Astrocyte of the cerebellum (primary cell): ENCODE results near the gene PELI1.
A peak's percentile ranks its signal among the peaks of the same experiment; 100 is the strongest.

Experiments
- DNase-seq: peaks from one replicate; pipeline ENCODE4 v3.0.0-alpha.2; 2011; ENCODE audit warnings: low read depth
- H3K4me3 ChIP-seq: 2 replicates; pipeline ENCODE4 v1.5.1; 2011; ENCODE audit warnings: mild to moderate bottlenecking, low read depth, low read length, moderate library complexity
- CTCF ChIP-seq: IDR thresholded peaks from 2 replicates; pipeline ENCODE4 v1.5.1; 2012; ENCODE audit warnings: low read length, low read depth, moderate library complexity, mild to moderate bottlenecking; ENCODE audit errors: missing control alignments
- in situ Hi-C: cut with HindIII; loops from 2 replicates; pipeline ENCODE4 v1.10.0; 2017; ENCODE audit warnings: low sequenced_read_pairs

The PELI1 gene

DNA sequence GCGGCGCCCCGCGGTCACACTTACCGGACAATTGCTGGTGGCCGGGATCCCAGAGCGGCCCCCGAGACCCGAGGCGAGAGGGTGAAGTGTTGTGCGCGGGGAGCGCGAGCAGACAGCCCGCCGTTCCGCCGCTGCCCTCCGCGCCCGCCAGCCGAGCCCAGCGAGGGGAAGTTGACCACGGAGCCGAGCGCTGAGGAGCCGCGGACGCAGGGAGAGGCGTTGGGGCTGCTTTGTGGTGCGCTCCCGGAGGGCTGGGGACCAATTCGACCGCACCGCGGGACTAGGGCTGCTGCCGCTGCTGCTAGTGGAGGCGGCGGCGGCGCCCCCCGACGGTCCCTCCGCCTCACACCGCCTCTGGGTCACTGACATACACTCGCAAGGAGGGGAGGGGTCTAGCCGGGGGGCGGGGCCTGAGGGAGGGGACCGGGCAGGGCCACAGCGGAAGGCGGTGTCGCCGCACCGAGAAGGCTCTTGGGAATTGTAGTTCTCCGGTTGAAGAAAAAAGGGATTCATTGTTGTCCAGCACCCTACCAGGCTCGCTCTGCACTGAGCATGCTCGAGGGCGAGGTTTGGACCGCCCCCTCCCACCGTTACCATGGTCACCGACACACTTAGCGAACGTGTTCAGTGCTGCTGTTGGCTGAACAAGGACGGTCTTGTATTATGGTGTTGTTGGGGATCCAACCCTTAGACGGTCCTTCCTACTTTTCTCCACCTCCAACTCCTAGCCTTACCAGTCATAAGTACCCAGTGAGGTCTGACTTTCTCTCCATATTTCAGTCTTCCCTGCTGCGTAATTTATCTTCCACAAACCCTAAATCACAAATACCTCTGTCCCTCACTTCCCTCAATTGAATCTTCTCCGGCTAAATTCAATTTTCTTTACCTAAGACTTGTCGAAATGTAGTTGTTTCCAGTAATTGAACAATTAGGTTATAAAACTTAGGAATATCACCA lies at the start of gene PELI1:
Gene PELI1, minus strand, starts transcription at position 364 of the 957 bp plus-strand sequence. CDS start 36,110 bp downstream, outside the sequence.
- H3K4me3 ChIP-seq, result peak within 1 kb of the TSS; percentile 71
- TF ChIP-seq CTCF, result peak; percentile 12
- in situ Hi-C loops, result no loop called here
- peak; percentile 94 for DNase-seq

GRCh38 chr2:64193491-64193890 lies 49.3 kb upstream of the PELI1 start:
- DNase-seq, result no peak
- in situ Hi-C loops, result no loop called here
- H3K4me3 ChIP-seq, result no peak overlapping the region
- TF ChIP-seq CTCF, result no peak

- TF ChIP-seq CTCF, result no peak
- in situ Hi-C loops, result no loop called here
- no peak overlapping the region for H3K4me3 ChIP-seq
- no peak for DNase-seq
Measured at GRCh38 chr2:64192664-64193105, 48.5 kb upstream of the PELI1 start.

DNA sequence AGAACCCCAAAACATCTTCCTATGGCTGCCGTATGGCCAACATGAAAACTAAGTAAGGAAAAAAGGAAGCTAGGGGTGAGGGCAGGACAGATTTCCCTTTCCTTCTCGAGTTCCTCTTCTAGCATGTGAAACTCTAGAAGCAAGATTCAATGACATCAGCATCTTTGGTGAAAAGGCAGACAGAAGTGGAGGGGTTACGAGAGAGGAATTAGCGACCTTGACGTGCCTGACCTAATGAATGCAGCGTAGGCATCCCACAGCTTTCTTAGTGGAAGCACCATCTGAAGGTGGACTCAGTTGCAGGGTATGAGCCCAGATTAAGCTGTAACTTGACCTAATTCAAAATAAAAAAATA lies 47.9 kb upstream of the PELI1 start:
- no peak for DNase-seq
- in situ Hi-C loops, result no loop called here
- H3K4me3 ChIP-seq, result no peak overlapping the region
- TF ChIP-seq CTCF, result no peak

- in situ Hi-C loops, result no loop called here
- DNase-seq, result no peak
- no peak overlapping the region for H3K4me3 ChIP-seq
- no peak for TF ChIP-seq CTCF
Measured at GRCh38 chr2:64189586-64189985, 45.4 kb upstream of the PELI1 start.

DNA sequence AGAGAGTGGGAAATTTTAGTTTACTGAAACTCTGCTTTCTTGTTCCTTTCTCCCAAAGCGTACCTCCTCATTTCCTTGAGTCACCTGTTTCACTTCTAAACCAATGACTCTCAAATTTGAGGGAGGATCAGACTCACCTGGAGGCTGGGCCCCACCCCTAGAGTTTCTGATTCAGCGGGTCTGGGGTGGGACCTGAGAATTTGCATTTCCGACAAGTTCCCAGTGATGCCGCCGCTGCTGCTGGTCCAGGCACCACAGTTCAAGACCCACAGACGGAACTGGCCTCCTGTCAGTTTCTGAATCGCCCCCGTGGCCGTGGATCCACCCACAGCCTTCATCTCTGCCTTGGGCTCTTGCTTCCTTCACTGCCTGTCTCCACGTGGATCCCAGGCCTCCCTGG lies 44.9 kb upstream of the PELI1 start:
- in situ Hi-C loops, result no loop called here
- DNase-seq, result no peak
- no peak for TF ChIP-seq CTCF
- no peak overlapping the region for H3K4me3 ChIP-seq
